Esophagus squamous epithelium (tissue), 5 donors: ENCODE measurements around the gene EPB41L1. TPM values are rescaled to one million over a fixed set of nuclear protein-coding genes. Genes with fewer than 3 reads are reported as not detected.

Experiments used
- DNase-seq: peaks from one replicate; lab custom pipeline; 2025; lab: John Stamatoyannopoulos, UW
- H3K27ac ChIP-seq, 4 donors: fragments of 200-600 bp; sonication (generic); one replicate each; pipeline ENCODE4 v1.5.1; 2016 to 2019; ENCODE audit warnings: mild to moderate bottlenecking in 1 of 4
- H3K27me3 ChIP-seq, 4 donors: fragments of 200-600 bp; sonication (generic); 1 replicate in 3 of 4; 2 replicates in 1 of 4; pipeline versions ENCODE4 v1.5.1 to v1.6.0; 2017 to 2021; ENCODE audit warnings: antibody characterized with exemption in 1 of 4
- H3K36me3 ChIP-seq, 3 donors: fragments of 200-600 bp; sonication (generic); one replicate each; pipeline ENCODE4 v1.5.1; 2016 to 2019
- H3K4me1 ChIP-seq, 3 donors: fragments of 200-600 bp; sonication (generic); one replicate each; pipeline ENCODE4 v1.5.1; 2017 to 2019
- H3K4me3 ChIP-seq, 4 donors: fragments of 200-600 bp; sonication (generic); 1 replicate in 3 of 4; 2 replicates in 1 of 4; pipeline ENCODE4 v1.5.1; 2016 to 2019; ENCODE audit warnings: mild to moderate bottlenecking in 2 of 4, moderate library complexity in 1 of 4
- H3K9me3 ChIP-seq, 3 donors: fragments of 200-600 bp; sonication (generic); one replicate each; pipeline ENCODE4 v1.5.1; 2016 to 2019
- POLR2A ChIP-seq, 4 donors: fragments of 450-650 bp; IDR thresholded peaks; one replicate each; pipeline ENCODE4 v1.6.1; 2017; ENCODE audit warnings: antibody characterized with exemption in 4 of 4, mild to moderate bottlenecking in 4 of 4, moderate library complexity in 3 of 4
- WGBS, 2 donors: methylation state at CpG; one replicate each; pipeline ENCODE4 v1.1.5; 2018; 5-methylcytosine and 5-hydroxymethylcytosine counted together
- intact Hi-C: fragments of 100-400 bp; cut with DNase I; formaldehyde crosslinking; loops from one replicate; pipeline ENCODE4 v1.15.0; 2022
- total RNA-seq, 4 donors: library from RNA; depleted of rRNA; stranded (reverse); fragments of >200 nt; gene quantifications; one replicate each; pipeline ENCODE4 v1.1.0, GENCODE V29; 2016
- TF ChIP-seq, protein P1 (sequence below), 6 experiments: fragments of 450-650 bp in 4 of 6; fragments of 200-600 bp in 2 of 6; sonication (generic) in 2 of 6; IDR thresholded peaks; one replicate each; pipeline ENCODE4 v1.5.1; 2016 to 2019; ENCODE audit warnings: antibody characterized with exemption in 6 of 6, mild to moderate bottlenecking in 4 of 6, moderate library complexity in 4 of 6
- donor health status: DM: yes; HTN: yes; CAD: no.

Gene EPB41L1
- total RNA-seq, 4 donors from 2014 or later, result 39.1 to 112 (median 85.7) TPM

DNA sequence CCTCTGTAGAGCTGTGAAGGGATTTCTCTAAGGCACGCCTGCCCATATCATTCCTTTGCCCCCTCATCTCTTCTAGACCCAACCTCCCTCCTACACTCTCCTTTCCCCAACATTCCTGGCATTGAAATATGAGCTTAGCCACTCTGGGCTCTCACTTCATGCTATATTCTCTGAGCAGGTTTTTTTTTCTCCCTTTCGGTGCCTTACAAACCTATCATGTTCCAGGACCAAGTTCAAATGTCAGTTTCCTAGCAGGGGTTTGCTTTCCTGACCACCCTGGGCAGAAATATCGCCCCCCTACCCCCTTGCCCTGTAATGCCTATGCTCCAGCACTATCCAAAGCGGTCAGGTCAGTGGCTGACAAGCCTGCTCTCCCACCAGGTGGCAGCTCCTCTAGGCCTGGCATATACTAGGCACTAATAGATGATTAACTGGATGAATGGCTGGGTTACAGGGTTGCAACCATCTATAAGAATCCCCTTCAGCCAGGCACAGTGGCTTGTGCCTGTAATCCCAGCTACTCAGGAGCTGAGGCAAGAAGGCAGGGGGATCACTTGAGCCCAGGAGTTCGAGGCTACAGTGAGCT lies 56.0 kb downstream of the EPB41L1 start:
- Histone ChIP-seq H3K27ac (no peak overlapping the region), H3K9me3 (no peaks in the 10 kb centered on the region), H3K27me3 (no peaks in the 10 kb centered on the region), H3K4me1 (no peaks in the 10 kb centered on the region), H3K4me3 (no peak overlapping the region), H3K36me3 (peaks cover 10 to 100% (median 37%) of the 10 kb centered on the region in 3 donors)
- WGBS, 2 donors, result 73 to 88% methylated on average over 4 to 5 of the region's 5 CpGs
- TF ChIP-seq POLR2A (IDR thresholded peaks at IDR 0.05), result no peak
- TF ChIP-seq, protein P1, sequence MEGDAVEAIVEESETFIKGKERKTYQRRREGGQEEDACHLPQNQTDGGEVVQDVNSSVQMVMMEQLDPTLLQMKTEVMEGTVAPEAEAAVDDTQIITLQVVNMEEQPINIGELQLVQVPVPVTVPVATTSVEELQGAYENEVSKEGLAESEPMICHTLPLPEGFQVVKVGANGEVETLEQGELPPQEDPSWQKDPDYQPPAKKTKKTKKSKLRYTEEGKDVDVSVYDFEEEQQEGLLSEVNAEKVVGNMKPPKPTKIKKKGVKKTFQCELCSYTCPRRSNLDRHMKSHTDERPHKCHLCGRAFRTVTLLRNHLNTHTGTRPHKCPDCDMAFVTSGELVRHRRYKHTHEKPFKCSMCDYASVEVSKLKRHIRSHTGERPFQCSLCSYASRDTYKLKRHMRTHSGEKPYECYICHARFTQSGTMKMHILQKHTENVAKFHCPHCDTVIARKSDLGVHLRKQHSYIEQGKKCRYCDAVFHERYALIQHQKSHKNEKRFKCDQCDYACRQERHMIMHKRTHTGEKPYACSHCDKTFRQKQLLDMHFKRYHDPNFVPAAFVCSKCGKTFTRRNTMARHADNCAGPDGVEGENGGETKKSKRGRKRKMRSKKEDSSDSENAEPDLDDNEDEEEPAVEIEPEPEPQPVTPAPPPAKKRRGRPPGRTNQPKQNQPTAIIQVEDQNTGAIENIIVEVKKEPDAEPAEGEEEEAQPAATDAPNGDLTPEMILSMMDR (IDR thresholded peaks at IDR 0.05), result no peak
- no peak for DNase-seq
- intact Hi-C loops, result no loop called here

DNA sequence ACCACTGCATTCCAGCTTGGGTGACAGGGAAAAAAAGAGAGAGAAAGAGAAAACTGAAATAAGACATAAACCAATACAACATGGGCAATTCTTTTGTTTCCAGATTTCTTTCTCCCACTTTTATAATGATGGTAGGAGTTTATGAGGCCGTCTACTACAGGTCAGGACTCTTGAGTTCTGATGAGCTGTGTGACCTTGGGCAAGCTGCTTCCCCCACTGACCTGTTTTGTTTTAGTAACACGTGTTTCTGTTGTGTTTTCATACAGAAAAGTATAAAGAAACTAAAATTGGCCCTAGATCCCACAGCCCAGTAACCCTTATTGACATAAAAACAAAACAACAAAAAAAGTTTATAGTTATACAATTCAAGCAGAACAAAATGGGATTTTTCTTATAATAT lies 58.8 kb downstream of the EPB41L1 start:
- Histone ChIP-seq H3K4me1 (no peaks in the 10 kb centered on the region), H3K27me3 (no peaks in the 10 kb centered on the region), H3K36me3 (peaks cover 10 to 100% (median 21%) of the 10 kb centered on the region in 3 donors), H3K4me3 (no peak overlapping the region), H3K27ac (no peak overlapping the region), H3K9me3 (no peaks in the 10 kb centered on the region)
- intact Hi-C loops, result no loop called here
- 54 to 58% methylated on average over 2 of the region's 2 CpGs for WGBS, 2 donors
- DNase-seq, result no peak
- TF ChIP-seq POLR2A (IDR thresholded peaks at IDR 0.05), result no peak
- TF ChIP-seq, protein P1 (IDR thresholded peaks at IDR 0.05), result no peak

DNA sequence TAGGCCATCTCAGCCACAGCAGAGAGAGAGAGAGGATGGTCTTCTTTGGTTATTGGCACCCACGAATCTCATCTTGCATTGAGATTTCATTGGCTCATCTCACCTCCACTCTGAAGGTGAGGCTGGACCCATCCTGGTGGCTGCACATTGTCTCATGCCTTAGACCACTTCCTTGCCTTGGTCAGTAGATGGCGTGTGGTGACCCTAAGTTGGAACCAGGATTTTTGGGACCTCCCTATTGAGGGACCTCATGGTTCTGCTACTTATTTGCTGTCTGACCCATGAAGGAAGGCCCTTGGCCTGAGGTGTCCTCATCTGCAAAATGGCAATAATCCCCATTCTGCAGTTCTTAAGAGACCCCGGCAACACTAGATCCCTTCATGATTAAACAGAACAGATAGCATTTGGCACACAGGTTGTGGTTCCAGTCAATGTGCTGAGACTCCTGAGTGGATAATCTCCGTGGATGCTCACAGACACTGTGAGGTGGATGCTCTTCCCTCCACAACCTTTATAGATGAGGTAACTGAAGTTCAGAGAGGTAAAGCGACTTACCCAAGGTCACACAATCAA lies 60.2 kb downstream of the EPB41L1 start:
- Histone ChIP-seq H3K27ac (no peak overlapping the region), H3K4me3 (no peak overlapping the region), H3K27me3 (no peaks in the 10 kb centered on the region), H3K9me3 (no peaks in the 10 kb centered on the region), H3K4me1 (no peaks in the 10 kb centered on the region), H3K36me3 (peaks cover 6 to 100% (median 7%) of the 10 kb centered on the region in 3 donors)
- WGBS, 2 donors, result 64 to 70% methylated on average over 4 to 5 of the region's 5 CpGs
- DNase-seq, result no peak
- TF ChIP-seq, protein P1 (IDR thresholded peaks at IDR 0.05), result peak in 1 of 6 experiments; percentile 36
- TF ChIP-seq POLR2A (IDR thresholded peaks at IDR 0.05), result no peak
- intact Hi-C loops, result no loop called here

DNA sequence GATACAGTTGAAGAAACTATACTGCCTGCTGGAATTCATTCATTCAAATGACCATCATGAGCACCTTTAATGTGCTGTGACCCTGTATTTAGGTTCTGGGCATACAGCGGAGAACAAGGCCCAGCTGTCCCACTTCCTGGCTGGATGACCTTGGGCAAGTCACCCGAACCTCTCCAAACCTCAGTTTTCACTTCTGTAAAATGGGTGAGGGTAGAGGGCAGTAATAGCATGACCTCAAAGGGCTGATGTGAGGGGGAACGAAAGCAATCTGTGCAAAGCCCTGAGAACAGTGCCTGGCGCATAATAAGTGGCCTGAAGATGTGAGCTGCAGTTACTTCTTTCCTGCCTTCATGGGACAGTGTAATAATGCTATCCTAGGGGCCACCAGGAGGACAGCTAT lies 61.2 kb downstream of the EPB41L1 start:
- H3K27me3 ChIP-seq, result no peaks in the 10 kb centered on the region
- no peaks in the 10 kb centered on the region for H3K9me3 ChIP-seq
- peaks cover 5 to 100% (median 5%) of the 10 kb centered on the region in 3 donors for H3K36me3 ChIP-seq
- no peak for DNase-seq
- H3K27ac ChIP-seq, result no peak overlapping the region
- no peaks in the 10 kb centered on the region for H3K4me1 ChIP-seq
- WGBS, 2 donors, result 76 to 83% methylated on average over 4 of the region's 4 CpGs
- intact Hi-C loops, result no loop called here
- TF ChIP-seq, protein P1 (IDR thresholded peaks at IDR 0.05), result no peak
- no peak for TF ChIP-seq POLR2A (IDR thresholded peaks at IDR 0.05)
- H3K4me3 ChIP-seq, result no peak overlapping the region

DNA sequence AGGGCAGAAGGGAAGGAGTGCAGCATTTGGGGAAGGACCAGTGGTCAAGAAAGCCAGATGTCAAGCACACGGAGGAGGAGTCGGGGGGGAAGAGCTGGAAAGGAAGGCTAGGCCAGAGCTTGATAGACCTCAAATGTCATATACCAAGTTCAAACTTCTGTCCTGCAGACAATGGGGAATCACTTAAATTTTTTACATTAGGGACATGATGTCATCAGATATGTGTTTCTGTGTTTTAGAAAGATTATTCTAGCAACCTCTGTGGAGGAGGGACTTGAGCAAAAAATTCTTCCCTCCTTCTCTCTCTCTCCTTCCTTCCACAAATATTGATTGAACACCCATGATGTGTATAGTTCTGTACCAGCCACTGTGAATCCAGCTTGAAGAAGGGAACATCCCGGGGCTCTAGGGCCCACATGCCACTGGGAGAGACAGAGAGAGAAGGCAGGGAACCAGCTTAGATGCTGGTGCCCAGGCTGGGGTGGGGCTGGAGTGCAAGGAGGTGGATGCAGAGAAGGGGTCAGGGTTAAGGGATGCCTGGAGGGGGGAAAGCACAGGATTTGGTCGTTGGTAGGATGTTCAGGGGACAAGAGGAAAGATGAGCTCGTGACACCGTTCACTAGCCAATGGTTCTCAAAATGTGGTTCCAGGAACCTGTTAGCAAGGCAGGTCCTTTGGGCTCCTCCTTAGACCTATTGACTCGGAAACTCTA lies 61.9 kb downstream of the EPB41L1 start:
- intact Hi-C loops, result no loop called here

More for the DNA sequence above, 61.9 kb downstream of the EPB41L1 start:
- no peaks in the 10 kb centered on the region for H3K4me1 ChIP-seq
- DNase-seq, result no peak
- H3K27ac ChIP-seq, result no peak overlapping the region
- TF ChIP-seq POLR2A (IDR thresholded peaks at IDR 0.05), result no peak
- TF ChIP-seq, protein P1 (IDR thresholded peaks at IDR 0.05), result no peak
- peaks cover 5 to 100% (median 5%) of the 10 kb centered on the region in 3 donors for H3K36me3 ChIP-seq
- H3K9me3 ChIP-seq, result no peaks in the 10 kb centered on the region
- WGBS, 2 donors, result 69 to 90% methylated on average over 7 of the region's 7 CpGs
- H3K4me3 ChIP-seq, result no peak overlapping the region
- H3K27me3 ChIP-seq, result no peaks in the 10 kb centered on the region
